ENCODE measurements around the gene AIFM3. TPM values are rescaled to one million over a fixed set of nuclear protein-coding genes. Genes with fewer than 3 reads are reported as not detected.

The AIFM3 gene
- total and polyA plus RNA-seq, 4 donors = 0.38 to 1.1 (median 0.63) TPM

DNA sequence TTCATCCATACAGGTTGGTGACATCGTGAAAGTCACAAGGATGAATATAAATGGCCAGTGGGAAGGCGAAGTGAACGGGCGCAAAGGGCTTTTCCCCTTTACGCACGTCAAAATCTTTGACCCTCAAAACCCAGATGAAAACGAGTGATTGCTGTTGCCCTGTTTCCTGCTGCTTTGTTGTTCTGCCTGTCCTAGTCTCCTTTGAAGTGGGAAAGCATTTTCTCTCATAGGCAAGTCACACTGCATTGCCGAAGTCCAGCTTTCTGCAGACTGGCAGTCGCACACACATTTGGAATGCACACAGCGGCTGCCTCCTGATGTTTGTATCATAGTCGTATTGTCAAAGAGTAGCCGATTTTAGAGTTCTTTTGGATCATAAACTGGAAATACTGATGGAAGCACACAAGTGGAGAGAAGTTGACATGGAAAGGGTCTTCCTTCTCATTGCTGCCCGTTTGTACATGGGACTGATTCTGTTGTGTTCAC lies 17.3 kb upstream of the AIFM3 start:
- H3K36me3 ChIP-seq (ENCODE audit: control insufficient read depth in 4 of 4, insufficient read depth in 3 of 4, low read depth in 1 of 4, low read length in 3 of 4) = peaks cover 0 to 13% (median 6%) of the 10 kb centered on the region in 4 donors
- 84% methylated on average over 13 of the region's 13 CpGs for WGBS
- H3K9me3 ChIP-seq (ENCODE audit: control insufficient read depth in 4 of 4, low read length in 3 of 4) = no peaks in the 10 kb centered on the region
- H3K9ac ChIP-seq (ENCODE audit: low read depth in 1 of 2, low read length in 2 of 2) = no peak overlapping the region
- no peak overlapping the region for H3K4me3 ChIP-seq (ENCODE audit: low read depth in 1 of 3, low read length in 3 of 3)
- no peaks in the 10 kb centered on the region for H3K27me3 ChIP-seq (ENCODE audit: control insufficient read depth in 4 of 4, insufficient read depth in 4 of 4, low read length in 3 of 4)
- peaks cover 24 to 79% (median 59%) of the 10 kb centered on the region in 4 donors for H3K4me1 ChIP-seq (ENCODE audit: control insufficient read depth in 4 of 4, insufficient read depth in 4 of 4, low read length in 3 of 4)
- TF ChIP-seq FOXA1 (IDR thresholded peaks at IDR 0.05) (no peak), FOXA2 (IDR thresholded peaks at IDR 0.05) (no peak), GABPA (IDR thresholded peaks at IDR 0.05 in 1 of 2, conservative IDR thresholded peaks at IDR 0.05 in 1 of 2) (no peak), JUND (IDR thresholded peaks at IDR 0.05) (no peak), RXRA (IDR thresholded peaks at IDR 0.05) (no peak), SP1 (IDR thresholded peaks at IDR 0.05) (no peak), HNF4A (conservative IDR thresholded peaks at IDR 0.05) (no peak), YY1 (IDR thresholded peaks at IDR 0.05) (no peak), NR2F2 (IDR thresholded peaks at IDR 0.05) (no peak), EGR1 (IDR thresholded peaks at IDR 0.05; ENCODE audit: low read depth in 2 of 2) (no peak), CTCF (IDR thresholded peaks at IDR 0.05; ENCODE audit: low read depth, low read length, missing input control) (no peak), TAF1 (conservative IDR thresholded peaks at IDR 0.05) (no peak), RAD21 (IDR thresholded peaks at IDR 0.05) (no peak), HNF4G (IDR thresholded peaks at IDR 0.05) (no peak)
- TF ChIP-seq, protein P1, sequence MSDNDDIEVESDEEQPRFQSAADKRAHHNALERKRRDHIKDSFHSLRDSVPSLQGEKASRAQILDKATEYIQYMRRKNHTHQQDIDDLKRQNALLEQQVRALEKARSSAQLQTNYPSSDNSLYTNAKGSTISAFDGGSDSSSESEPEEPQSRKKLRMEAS (IDR thresholded peaks at IDR 0.05) = no peak
- TF ChIP-seq, protein P2, sequence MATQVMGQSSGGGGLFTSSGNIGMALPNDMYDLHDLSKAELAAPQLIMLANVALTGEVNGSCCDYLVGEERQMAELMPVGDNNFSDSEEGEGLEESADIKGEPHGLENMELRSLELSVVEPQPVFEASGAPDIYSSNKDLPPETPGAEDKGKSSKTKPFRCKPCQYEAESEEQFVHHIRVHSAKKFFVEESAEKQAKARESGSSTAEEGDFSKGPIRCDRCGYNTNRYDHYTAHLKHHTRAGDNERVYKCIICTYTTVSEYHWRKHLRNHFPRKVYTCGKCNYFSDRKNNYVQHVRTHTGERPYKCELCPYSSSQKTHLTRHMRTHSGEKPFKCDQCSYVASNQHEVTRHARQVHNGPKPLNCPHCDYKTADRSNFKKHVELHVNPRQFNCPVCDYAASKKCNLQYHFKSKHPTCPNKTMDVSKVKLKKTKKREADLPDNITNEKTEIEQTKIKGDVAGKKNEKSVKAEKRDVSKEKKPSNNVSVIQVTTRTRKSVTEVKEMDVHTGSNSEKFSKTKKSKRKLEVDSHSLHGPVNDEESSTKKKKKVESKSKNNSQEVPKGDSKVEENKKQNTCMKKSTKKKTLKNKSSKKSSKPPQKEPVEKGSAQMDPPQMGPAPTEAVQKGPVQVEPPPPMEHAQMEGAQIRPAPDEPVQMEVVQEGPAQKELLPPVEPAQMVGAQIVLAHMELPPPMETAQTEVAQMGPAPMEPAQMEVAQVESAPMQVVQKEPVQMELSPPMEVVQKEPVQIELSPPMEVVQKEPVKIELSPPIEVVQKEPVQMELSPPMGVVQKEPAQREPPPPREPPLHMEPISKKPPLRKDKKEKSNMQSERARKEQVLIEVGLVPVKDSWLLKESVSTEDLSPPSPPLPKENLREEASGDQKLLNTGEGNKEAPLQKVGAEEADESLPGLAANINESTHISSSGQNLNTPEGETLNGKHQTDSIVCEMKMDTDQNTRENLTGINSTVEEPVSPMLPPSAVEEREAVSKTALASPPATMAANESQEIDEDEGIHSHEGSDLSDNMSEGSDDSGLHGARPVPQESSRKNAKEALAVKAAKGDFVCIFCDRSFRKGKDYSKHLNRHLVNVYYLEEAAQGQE (IDR thresholded peaks at IDR 0.05) = no peak
- TF ChIP-seq, protein P3, sequence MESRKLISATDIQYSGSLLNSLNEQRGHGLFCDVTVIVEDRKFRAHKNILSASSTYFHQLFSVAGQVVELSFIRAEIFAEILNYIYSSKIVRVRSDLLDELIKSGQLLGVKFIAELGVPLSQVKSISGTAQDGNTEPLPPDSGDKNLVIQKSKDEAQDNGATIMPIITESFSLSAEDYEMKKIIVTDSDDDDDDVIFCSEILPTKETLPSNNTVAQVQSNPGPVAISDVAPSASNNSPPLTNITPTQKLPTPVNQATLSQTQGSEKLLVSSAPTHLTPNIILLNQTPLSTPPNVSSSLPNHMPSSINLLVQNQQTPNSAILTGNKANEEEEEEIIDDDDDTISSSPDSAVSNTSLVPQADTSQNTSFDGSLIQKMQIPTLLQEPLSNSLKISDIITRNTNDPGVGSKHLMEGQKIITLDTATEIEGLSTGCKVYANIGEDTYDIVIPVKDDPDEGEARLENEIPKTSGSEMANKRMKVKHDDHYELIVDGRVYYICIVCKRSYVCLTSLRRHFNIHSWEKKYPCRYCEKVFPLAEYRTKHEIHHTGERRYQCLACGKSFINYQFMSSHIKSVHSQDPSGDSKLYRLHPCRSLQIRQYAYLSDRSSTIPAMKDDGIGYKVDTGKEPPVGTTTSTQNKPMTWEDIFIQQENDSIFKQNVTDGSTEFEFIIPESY (IDR thresholded peaks at IDR 0.05) = no peak
- TF ChIP-seq, protein P4, sequence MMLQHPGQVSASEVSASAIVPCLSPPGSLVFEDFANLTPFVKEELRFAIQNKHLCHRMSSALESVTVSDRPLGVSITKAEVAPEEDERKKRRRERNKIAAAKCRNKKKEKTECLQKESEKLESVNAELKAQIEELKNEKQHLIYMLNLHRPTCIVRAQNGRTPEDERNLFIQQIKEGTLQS (IDR thresholded peaks at IDR 0.05) = no peak
- H3K27ac ChIP-seq (ENCODE audit: low read depth in 1 of 2, low read length in 2 of 2) = no peak overlapping the region
- DNase-seq (ENCODE audit: low spot score) = no peak

All from liver (tissue), 9 donors.